ENCODE data around the gene KASH5.

- no peak for TF ChIP-seq CTCF (IDR thresholded peaks at IDR 0.05; ENCODE audit: low read depth, low read length, missing input control)
- TF ChIP-seq, protein P1, sequence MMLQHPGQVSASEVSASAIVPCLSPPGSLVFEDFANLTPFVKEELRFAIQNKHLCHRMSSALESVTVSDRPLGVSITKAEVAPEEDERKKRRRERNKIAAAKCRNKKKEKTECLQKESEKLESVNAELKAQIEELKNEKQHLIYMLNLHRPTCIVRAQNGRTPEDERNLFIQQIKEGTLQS (IDR thresholded peaks at IDR 0.05), result no peak
- no peak for TF ChIP-seq JUND (IDR thresholded peaks at IDR 0.05)
- no peak for TF ChIP-seq NR2F2 (IDR thresholded peaks at IDR 0.05)
- TF ChIP-seq, protein P2, sequence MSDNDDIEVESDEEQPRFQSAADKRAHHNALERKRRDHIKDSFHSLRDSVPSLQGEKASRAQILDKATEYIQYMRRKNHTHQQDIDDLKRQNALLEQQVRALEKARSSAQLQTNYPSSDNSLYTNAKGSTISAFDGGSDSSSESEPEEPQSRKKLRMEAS (IDR thresholded peaks at IDR 0.05), result no peak
Observed at GRCh38 chr19:49420227-49420626, 32.2 kb downstream of the KASH5 start.
